ENCODE measurements around the gene ANKRD60.

The ANKRD60 gene

GRCh38 chr20:58243653-58244410 lies 15.4 kb upstream of the ANKRD60 start:
- DNase-seq = no peak

- DNase-seq = no peak
These were observed 14.4 kb upstream of the ANKRD60 start for GRCh38 chr20:58242824-58243223.

- no peak for DNase-seq
These were observed 13.5 kb upstream of the ANKRD60 start for GRCh38 chr20:58241766-58242465.

GRCh38 chr20:58240471-58240870 lies 12.0 kb upstream of the ANKRD60 start:
- DNase-seq = no peak

- DNase-seq = no peak
These were observed 10.8 kb upstream of the ANKRD60 start for GRCh38 chr20:58239216-58239615.

GRCh38 chr20:58238490-58238889 lies 10.0 kb upstream of the ANKRD60 start:
- DNase-seq = no peak

GRCh38 chr20:58237318-58238132 lies 9.1 kb upstream of the ANKRD60 start:
- no peak for DNase-seq

- DNase-seq = peak; percentile 73
These were observed 8.3 kb upstream of the ANKRD60 start for GRCh38 chr20:58236612-58237317.

GRCh38 chr20:58235010-58235409 lies 6.6 kb upstream of the ANKRD60 start:
- no peak for DNase-seq

GRCh38 chr20:58233881-58234528 lies 5.6 kb upstream of the ANKRD60 start:
- no peak for DNase-seq

GRCh38 chr20:58233393-58233792 lies 4.9 kb upstream of the ANKRD60 start:
- DNase-seq = no peak

- peak; percentile 51 for DNase-seq
These were observed 3.2 kb upstream of the ANKRD60 start for GRCh38 chr20:58231683-58232082.

GRCh38 chr20:58229198-58229798 lies 845 bp upstream of the ANKRD60 start:
- DNase-seq = no peak

GRCh38 chr20:58228103-58228483 lies 360 bp downstream of the ANKRD60 start:
- DNase-seq = no peak

- DNase-seq = no peak
These were observed 906 bp downstream of the ANKRD60 start for GRCh38 chr20:58227391-58228102.

- DNase-seq = no peak
These were observed 2.8 kb downstream of the ANKRD60 start for GRCh38 chr20:58225452-58226200.

- no peak for DNase-seq
These were observed 3.5 kb downstream of the ANKRD60 start for GRCh38 chr20:58224974-58225373.

- no peak for DNase-seq
These were observed 4.4 kb downstream of the ANKRD60 start for GRCh38 chr20:58224097-58224496.

- DNase-seq = no peak
These were observed 5.0 kb downstream of the ANKRD60 start for GRCh38 chr20:58223358-58223941.

- no peak for DNase-seq
These were observed 6.0 kb downstream of the ANKRD60 start for GRCh38 chr20:58222446-58222845.

All from NCI-H345 (cell line).